Kidney epithelial cell (primary cell): ENCODE data around the gene GPC6. TPM values are rescaled to one million over a fixed set of nuclear protein-coding genes. Genes with fewer than 3 reads are reported as not detected.

Experiments used
- DNase-seq: peaks from one replicate; pipeline ENCODE4 v3.0.0-alpha.2; 2010; ENCODE audit warnings: low read depth
- H3K27me3 ChIP-seq: 2 replicates; pipeline ENCODE4 v1.6.0; 2011; ENCODE audit warnings: low read length; ENCODE audit not compliant: control insufficient read depth, insufficient read depth
- H3K36me3 ChIP-seq: 2 replicates; pipeline ENCODE4 v1.5.1; 2011; ENCODE audit warnings: low read length; ENCODE audit not compliant: control insufficient read depth, insufficient read depth
- H3K4me3 ChIP-seq: 2 replicates; pipeline ENCODE4 v1.5.1; 2011; ENCODE audit warnings: low read depth, mild to moderate bottlenecking, control low read depth, low read length
- total RNA-seq: library from RNA; depleted of rRNA; stranded (reverse); fragments of >200 nt; gene quantifications from 2 replicates; pipeline ENCODE4 v1.2.3, GENCODE V29; 2015
- TF ChIP-seq, protein P1 (sequence below): IDR thresholded peaks from 2 replicates; pipeline ENCODE4 v1.5.1; 2011; ENCODE audit warnings: mild to moderate bottlenecking, moderate library complexity, low read length, control low read depth, inconsistent platforms; ENCODE audit not compliant: insufficient read depth, poor library complexity, severe bottlenecking

GPC6 gene
- total RNA-seq, 1 donor from 2014 or later, result 62.7 TPM

DNA sequence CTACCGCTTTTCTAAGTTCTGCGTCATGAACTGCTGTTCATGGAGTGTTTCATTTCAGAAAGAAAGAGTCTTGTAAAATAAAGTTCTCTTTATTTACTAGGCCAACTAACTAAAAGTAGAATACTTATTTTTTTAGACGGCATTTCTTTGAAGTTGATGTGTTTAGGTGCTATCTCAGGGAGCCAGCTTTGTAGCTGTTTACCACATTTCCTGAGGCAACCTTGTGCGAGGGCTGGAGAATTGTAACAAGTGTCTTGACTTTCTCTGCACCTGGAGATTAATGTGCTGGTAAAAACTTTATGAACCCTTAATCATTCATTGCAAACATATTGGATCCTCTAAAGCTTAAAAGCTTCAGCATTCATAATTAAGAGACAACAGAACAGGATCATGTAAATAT, 229.3 kb downstream of the GPC6 start:
- Histone ChIP-seq H3K36me3 (no peaks in the 10 kb centered on the region), H3K4me3 (no peak overlapping the region), H3K27me3 (no peaks in the 10 kb centered on the region)
- no peak for DNase-seq
- TF ChIP-seq, protein P1, sequence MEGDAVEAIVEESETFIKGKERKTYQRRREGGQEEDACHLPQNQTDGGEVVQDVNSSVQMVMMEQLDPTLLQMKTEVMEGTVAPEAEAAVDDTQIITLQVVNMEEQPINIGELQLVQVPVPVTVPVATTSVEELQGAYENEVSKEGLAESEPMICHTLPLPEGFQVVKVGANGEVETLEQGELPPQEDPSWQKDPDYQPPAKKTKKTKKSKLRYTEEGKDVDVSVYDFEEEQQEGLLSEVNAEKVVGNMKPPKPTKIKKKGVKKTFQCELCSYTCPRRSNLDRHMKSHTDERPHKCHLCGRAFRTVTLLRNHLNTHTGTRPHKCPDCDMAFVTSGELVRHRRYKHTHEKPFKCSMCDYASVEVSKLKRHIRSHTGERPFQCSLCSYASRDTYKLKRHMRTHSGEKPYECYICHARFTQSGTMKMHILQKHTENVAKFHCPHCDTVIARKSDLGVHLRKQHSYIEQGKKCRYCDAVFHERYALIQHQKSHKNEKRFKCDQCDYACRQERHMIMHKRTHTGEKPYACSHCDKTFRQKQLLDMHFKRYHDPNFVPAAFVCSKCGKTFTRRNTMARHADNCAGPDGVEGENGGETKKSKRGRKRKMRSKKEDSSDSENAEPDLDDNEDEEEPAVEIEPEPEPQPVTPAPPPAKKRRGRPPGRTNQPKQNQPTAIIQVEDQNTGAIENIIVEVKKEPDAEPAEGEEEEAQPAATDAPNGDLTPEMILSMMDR, result no peak

GRCh38 chr13:93460005-93460404, 233.4 kb downstream of the GPC6 start:
- no peak for DNase-seq

GRCh38 chr13:93462151-93462550, 235.5 kb downstream of the GPC6 start:
- TF ChIP-seq, protein P1, result no peak
- no peak for DNase-seq

More at GRCh38 chr13:93460005-93460404, 233.4 kb downstream of the GPC6 start:
- no peaks in the 10 kb centered on the region for H3K36me3 ChIP-seq
- H3K27me3 ChIP-seq, result no peaks in the 10 kb centered on the region
- no peak overlapping the region for H3K4me3 ChIP-seq
- TF ChIP-seq, protein P1, result no peak

GRCh38 chr13:93466502-93467036, 240.0 kb downstream of the GPC6 start:
- H3K27me3 ChIP-seq, result no peaks in the 10 kb centered on the region
- no peak overlapping the region for H3K4me3 ChIP-seq
- TF ChIP-seq, protein P1, result no peak

More at GRCh38 chr13:93462151-93462550, 235.5 kb downstream of the GPC6 start:
- Histone ChIP-seq H3K4me3 (no peak overlapping the region), H3K36me3 (no peaks in the 10 kb centered on the region), H3K27me3 (no peaks in the 10 kb centered on the region)

DNA sequence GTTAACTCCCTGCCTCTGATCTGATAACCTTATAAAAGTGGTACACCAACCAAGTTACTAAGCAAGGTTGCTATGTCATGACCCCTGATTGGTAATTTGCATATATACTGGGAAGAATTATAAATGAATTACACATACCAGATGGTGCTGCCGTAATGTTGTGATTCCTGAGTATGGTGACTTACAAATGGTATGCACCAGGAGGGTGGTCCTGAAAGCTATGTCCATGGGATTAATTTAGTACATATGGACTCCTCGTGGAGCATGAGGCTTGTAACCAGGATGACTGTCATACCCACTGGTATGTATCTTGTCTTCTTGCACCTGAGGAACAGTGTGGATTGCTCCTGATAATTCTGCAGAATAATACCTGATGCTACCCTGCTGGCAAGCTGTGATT, 240.6 kb downstream of the GPC6 start:
- TF ChIP-seq, protein P1, result no peak
- H3K4me3 ChIP-seq, result no peak overlapping the region
- DNase-seq, result no peak
- no peaks in the 10 kb centered on the region for H3K27me3 ChIP-seq
- no peaks in the 10 kb centered on the region for H3K36me3 ChIP-seq

More at GRCh38 chr13:93466502-93467036, 240.0 kb downstream of the GPC6 start:
- DNase-seq, result no peak
- no peaks in the 10 kb centered on the region for H3K36me3 ChIP-seq

DNA sequence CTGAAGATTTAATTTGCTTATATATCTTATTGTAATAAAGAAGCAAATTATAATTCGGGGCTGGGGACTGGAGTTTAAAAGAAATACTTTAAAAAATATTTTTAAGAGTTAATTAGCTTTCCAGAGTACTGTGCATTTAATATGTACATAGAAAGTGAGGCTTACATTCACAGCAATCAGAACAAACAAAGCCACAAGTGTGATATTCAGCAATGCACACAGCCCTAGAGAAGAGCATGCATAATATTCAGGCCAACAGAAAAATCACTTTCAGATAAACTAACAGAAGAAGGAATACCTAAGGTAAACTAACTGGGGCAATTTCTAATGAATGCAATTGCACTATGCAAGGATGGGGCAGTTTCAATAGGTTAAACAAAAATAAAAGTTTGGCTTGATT, 241.8 kb downstream of the GPC6 start:
- Histone ChIP-seq H3K36me3 (no peaks in the 10 kb centered on the region), H3K4me3 (no peak overlapping the region), H3K27me3 (no peaks in the 10 kb centered on the region)
- TF ChIP-seq, protein P1, result no peak
- DNase-seq, result no peak
